WTC11 (cell line): ENCODE data around the gene INSC. TPM values are rescaled to one million over a fixed set of nuclear protein-coding genes. Genes with fewer than 3 reads are reported as not detected.

Source experiments
- ATAC-seq: fragments of 200-7000 bp; cut with Tn5 transposase; 2 replicates; pipeline ENCODE4 v1.10.0; 2021; ENCODE audit warnings: mild to moderate bottlenecking, moderate library complexity
- CTCF ChIA-PET: fragments of 300-600 bp; sonication (Branson Sonifier 250); formaldehyde crosslinking; loops from one replicate; lab custom pipeline; 2021; ENCODE audit warnings: antibody characterized with exemption; lab: Charles Lee
- POLR2A ChIA-PET: fragments of 350-600 bp; sonication (Branson Sonifier 250); formaldehyde crosslinking; loops from one replicate; lab custom pipeline; 2021; ENCODE audit warnings: antibody characterized with exemption; lab: Charles Lee
- DNase-seq: peaks from one replicate; pipeline ENCODE4 v3.0.0; 2021; ENCODE audit warnings: low spot score
- H3K27ac Mint-ChIP-seq: 2 replicates; pipeline ENCODE4 v1.8.0; 2021; ENCODE audit warnings: mixed read lengths
- H3K27me3 Mint-ChIP-seq: 2 replicates; pipeline ENCODE4 v1.8.0; 2021; ENCODE audit warnings: low read depth, mild to moderate bottlenecking, moderate library complexity, mixed read lengths
- H3K36me3 Mint-ChIP-seq: 2 replicates; pipeline ENCODE4 v1.8.0; 2021; ENCODE audit warnings: mixed read lengths
- H3K4me1 Mint-ChIP-seq: 2 replicates; pipeline ENCODE4 v1.8.0; 2022; ENCODE audit warnings: mixed read lengths
- H3K4me3 Mint-ChIP-seq: 2 replicates; pipeline ENCODE4 v1.8.0; 2021; ENCODE audit warnings: mild to moderate bottlenecking, moderate library complexity, mixed read lengths
- H3K9me3 Mint-ChIP-seq: 2 replicates; pipeline ENCODE4 v1.8.0; 2021; ENCODE audit warnings: mixed read lengths
- CREB1 ChIP-seq: sonication (generic); formaldehyde crosslinking; IDR thresholded peaks from 2 replicates; pipeline ENCODE4 v1.8.0; 2023; ENCODE audit warnings: mild to moderate bottlenecking, missing genetic modification reagents
- E2F4 ChIP-seq: sonication (generic); formaldehyde crosslinking; IDR thresholded peaks from 2 replicates; pipeline ENCODE4 v1.8.1; 2022; ENCODE audit warnings: low read depth, mild to moderate bottlenecking, moderate library complexity, missing genetic modification reagents, borderline replicate concordance
- ETV6 ChIP-seq: sonication (generic); formaldehyde crosslinking; IDR thresholded peaks from 2 replicates; pipeline ENCODE4 v1.8.1; 2022; ENCODE audit warnings: mild to moderate bottlenecking, missing genetic modification reagents
- HMGA2 ChIP-seq: fragments of 250-450 bp; sonication (Bioruptor Pico); IDR thresholded peaks from 2 replicates; pipeline ENCODE4 v1.4.0; 2021; ENCODE audit warnings: mild to moderate bottlenecking, moderate library complexity
- JAZF1 ChIP-seq: fragments of 250-450 bp; sonication (Bioruptor Pico); IDR thresholded peaks from 2 replicates; pipeline ENCODE4 v1.9.0; 2021; ENCODE audit warnings: moderate library complexity, mild to moderate bottlenecking, inconsistent platforms
- MXD4 ChIP-seq: fragments of 250-450 bp; sonication (Bioruptor Pico); IDR thresholded peaks from 2 replicates; pipeline ENCODE4 v1.8.0; 2021; ENCODE audit warnings: mild to moderate bottlenecking, moderate library complexity, borderline replicate concordance
- NFE2L1 ChIP-seq: sonication (generic); formaldehyde crosslinking; IDR thresholded peaks from 2 replicates; pipeline ENCODE4 v1.8.1; 2023; ENCODE audit warnings: missing genetic modification reagents
- NR2C2 ChIP-seq: sonication (generic); formaldehyde crosslinking; IDR thresholded peaks from 2 replicates; pipeline ENCODE4 v1.8.0; 2022; ENCODE audit warnings: mild to moderate bottlenecking, missing genetic modification reagents
- SP1 ChIP-seq: sonication (generic); formaldehyde crosslinking; conservative IDR thresholded peaks from 2 replicates; pipeline ENCODE4 v1.8.1; 2022; ENCODE audit warnings: missing genetic modification reagents
- USF2 ChIP-seq: sonication (generic); formaldehyde crosslinking; IDR thresholded peaks from 2 replicates; pipeline ENCODE4 v1.8.1; 2023; ENCODE audit warnings: mild to moderate bottlenecking, missing genetic modification reagents, moderate library complexity
- ZBTB43 ChIP-seq: sonication (generic); formaldehyde crosslinking; IDR thresholded peaks from 2 replicates; pipeline ENCODE4 v1.8.1; 2023; ENCODE audit warnings: mild to moderate bottlenecking, missing genetic modification reagents
- ZNF138 ChIP-seq: sonication (generic); formaldehyde crosslinking; conservative IDR thresholded peaks from 2 replicates; pipeline ENCODE4 v1.8.1; 2022; ENCODE audit warnings: mild to moderate bottlenecking, moderate library complexity, missing genetic modification reagents
- ZNF219 ChIP-seq: sonication (generic); formaldehyde crosslinking; IDR thresholded peaks from 2 replicates; pipeline ENCODE4 v1.8.0; 2023; ENCODE audit warnings: missing genetic modification reagents, mild to moderate bottlenecking, borderline replicate concordance
- ZNF232 ChIP-seq: sonication (generic); formaldehyde crosslinking; IDR thresholded peaks from 2 replicates; pipeline ENCODE4 v1.8.0; 2022; ENCODE audit warnings: mild to moderate bottlenecking, missing genetic modification reagents
- ZNF263 ChIP-seq: sonication (generic); formaldehyde crosslinking; IDR thresholded peaks from 2 replicates; pipeline ENCODE4 v1.8.1; 2022; ENCODE audit warnings: low read depth, mild to moderate bottlenecking, moderate library complexity, missing genetic modification reagents
- ZNF281 ChIP-seq: sonication (generic); formaldehyde crosslinking; IDR thresholded peaks from 2 replicates; pipeline ENCODE4 v1.8.0; 2023; ENCODE audit warnings: mild to moderate bottlenecking, missing genetic modification reagents
- ZNF317 ChIP-seq: sonication (generic); formaldehyde crosslinking; IDR thresholded peaks from 2 replicates; pipeline ENCODE4 v1.8.1; 2023; ENCODE audit warnings: low read depth, mild to moderate bottlenecking, moderate library complexity, missing genetic modification reagents, borderline replicate concordance
- total RNA-seq: library from RNA; stranded (reverse); gene quantifications from 3 replicates; pipeline ENCODE4 v1.2.3, GENCODE V29; 2021
- TF ChIP-seq, protein P1 (sequence below): sonication (generic); formaldehyde crosslinking; conservative IDR thresholded peaks from 2 replicates; pipeline ENCODE4 v1.8.1; 2022; ENCODE audit warnings: mild to moderate bottlenecking, missing genetic modification reagents
- TF ChIP-seq, protein P2 (sequence below): fragments of 250-450 bp; sonication (Bioruptor Pico); conservative IDR thresholded peaks from 2 replicates; pipeline ENCODE4 v1.9.0; 2021; ENCODE audit warnings: mild to moderate bottlenecking

The INSC gene
- total RNA-seq, 1 experiment from 2014 or later = 0.44 TPM

DNA sequence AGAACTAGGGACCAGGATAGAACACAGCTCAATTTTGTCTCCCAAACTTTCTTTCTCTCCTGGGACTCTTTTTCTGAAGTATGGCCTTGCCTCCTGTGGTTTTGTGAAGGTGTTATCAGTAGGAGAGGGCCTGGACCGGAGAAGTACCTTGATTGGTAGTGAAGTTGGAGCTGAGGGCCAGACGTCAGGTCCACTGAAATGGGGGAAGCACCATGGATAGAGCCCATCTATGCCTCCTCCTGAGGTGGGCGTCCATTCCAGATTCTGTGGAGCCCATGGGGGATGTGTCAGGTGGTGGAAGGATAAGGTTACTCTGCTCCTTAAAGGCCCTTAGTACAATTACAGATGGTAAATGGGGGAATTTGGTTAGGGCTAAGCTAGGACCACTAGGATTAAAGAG, 109.7 kb downstream of the INSC start:
- ChIA-PET POLR2A (no interaction called here), CTCF (interaction anchor here (1.2 kb wide), 1 partner anchor 9 kb away, joined by 3 read pairs; no protein-coding TSS in a partner anchor)
- TF ChIP-seq USF2 (CRISPR knock-in tag) (no peak), ZNF281 (CRISPR knock-in tag) (no peak), ZNF232 (CRISPR knock-in tag) (no peak), JAZF1 (CRISPR knock-in tag) (no peak), CREB1 (no peak), ZBTB43 (no peak), ETV6 (no peak), ZNF219 (CRISPR knock-in tag) (no peak), E2F4 (CRISPR knock-in tag) (no peak), ZNF263 (CRISPR knock-in tag) (no peak), ZNF138 (no peak), MXD4 (CRISPR knock-in tag) (no peak), NFE2L1 (CRISPR knock-in tag) (no peak), HMGA2 (CRISPR knock-in tag) (no peak), SP1 (no peak), NR2C2 (no peak)
- TF ChIP-seq, protein P1, sequence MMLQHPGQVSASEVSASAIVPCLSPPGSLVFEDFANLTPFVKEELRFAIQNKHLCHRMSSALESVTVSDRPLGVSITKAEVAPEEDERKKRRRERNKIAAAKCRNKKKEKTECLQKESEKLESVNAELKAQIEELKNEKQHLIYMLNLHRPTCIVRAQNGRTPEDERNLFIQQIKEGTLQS (CRISPR knock-in tag) = no peak
- DNase-seq (no peak), ATAC-seq (no peak)
- no peaks in the 10 kb centered on the region for H3K27me3 Mint-ChIP-seq
- no peak overlapping the region for H3K4me3 Mint-ChIP-seq
- no peak overlapping the region for H3K27ac Mint-ChIP-seq
- no peaks in the 10 kb centered on the region for H3K36me3 Mint-ChIP-seq
- H3K4me1 Mint-ChIP-seq = 0 out of 2 replicates have a peak, but pooled peaks cover 2% of the 10 kb centered on the region
- H3K9me3 Mint-ChIP-seq = no peaks in the 10 kb centered on the region

GRCh38 chr11:15227011-15227410, 112.3 kb downstream of the INSC start:
- H3K27ac Mint-ChIP-seq = no peak overlapping the region
- H3K4me1 Mint-ChIP-seq = 0 out of 2 replicates have a peak, but pooled peaks cover 2% of the 10 kb centered on the region
- ChIA-PET CTCF (no interaction called here), POLR2A (no interaction called here)
- ATAC-seq (no peak), DNase-seq (no peak)
- no peaks in the 10 kb centered on the region for H3K36me3 Mint-ChIP-seq
- no peaks in the 10 kb centered on the region for H3K9me3 Mint-ChIP-seq
- TF ChIP-seq, protein P2, sequence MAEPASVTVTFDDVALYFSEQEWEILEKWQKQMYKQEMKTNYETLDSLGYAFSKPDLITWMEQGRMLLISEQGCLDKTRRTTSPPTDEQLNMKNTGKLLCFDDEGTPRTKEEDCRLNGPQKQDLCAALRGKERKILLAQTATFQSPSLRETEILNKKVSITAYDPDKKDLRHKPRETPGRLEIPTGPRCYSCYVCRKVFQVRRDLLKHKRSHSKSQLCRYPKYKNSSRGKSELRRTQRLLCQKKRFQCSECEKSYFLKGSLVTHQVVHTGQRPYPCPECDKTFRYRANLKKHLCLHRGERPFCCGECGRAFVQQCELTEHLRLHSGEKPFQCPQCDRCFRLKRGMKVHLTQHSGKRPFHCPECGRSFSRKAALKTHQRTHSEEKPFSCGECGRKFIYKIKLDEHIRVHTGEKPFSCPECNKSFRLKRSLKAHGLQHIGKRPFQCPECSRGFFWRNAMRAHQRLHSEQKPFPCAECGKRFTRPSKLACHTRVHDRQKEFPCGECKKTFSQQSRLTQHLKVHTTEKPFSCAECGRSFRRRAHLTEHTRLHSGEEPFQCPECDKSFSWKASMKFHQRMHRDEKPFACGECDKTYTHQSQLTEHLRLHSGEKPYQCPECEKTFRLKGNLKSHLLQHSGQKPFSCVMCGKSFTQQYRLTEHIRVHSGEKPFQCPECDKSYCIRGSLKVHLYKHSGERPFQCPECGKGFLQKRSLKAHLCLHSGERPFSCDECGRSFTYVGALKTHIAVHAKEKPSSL = no peak
- TF ChIP-seq USF2 (CRISPR knock-in tag) (no peak), ZNF138 (no peak), ZNF232 (CRISPR knock-in tag) (no peak), ZNF317 (CRISPR knock-in tag) (no peak)
- H3K27me3 Mint-ChIP-seq = no peaks in the 10 kb centered on the region
- no peak overlapping the region for H3K4me3 Mint-ChIP-seq
